ENCODE measurements around the gene PRKAG1. TPM values are rescaled to one million over a fixed set of nuclear protein-coding genes. Genes with fewer than 3 reads are reported as not detected.

Gene PRKAG1
- polyA plus RNA-seq, 4 donors = 70.5 to 89.8 (median 77.6) TPM

GRCh38 chr12:49015196-49015595 lies 3.4 kb downstream of the PRKAG1 start:
- no peak for DNase-seq (ENCODE audit: low read depth in 4 of 4, low spot score in 2 of 4)

- no peak for DNase-seq (ENCODE audit: low read depth in 4 of 4, low spot score in 2 of 4)
Observed at GRCh38 chr12:49014547-49014946, 4.0 kb downstream of the PRKAG1 start.

- no peak for DNase-seq (ENCODE audit: low read depth in 4 of 4, low spot score in 2 of 4)
Observed at GRCh38 chr12:49013428-49013827, 5.1 kb downstream of the PRKAG1 start.

- DNase-seq (ENCODE audit: low read depth in 4 of 4, low spot score in 2 of 4) = no peak
Observed at GRCh38 chr12:49012739-49013138, 5.8 kb downstream of the PRKAG1 start.

GRCh38 chr12:49010092-49010668 lies 8.4 kb downstream of the PRKAG1 start:
- no peak for DNase-seq (ENCODE audit: low read depth in 4 of 4, low spot score in 2 of 4)

- no peak for DNase-seq (ENCODE audit: low read depth in 4 of 4, low spot score in 2 of 4)
Observed at GRCh38 chr12:49008943-49009342, 9.6 kb downstream of the PRKAG1 start.

- no peak for DNase-seq (ENCODE audit: low read depth in 4 of 4, low spot score in 2 of 4)
Observed at GRCh38 chr12:49000346-49000745, 18.2 kb downstream of the PRKAG1 start.

- no peak for DNase-seq (ENCODE audit: low read depth in 4 of 4, low spot score in 2 of 4)
Observed at GRCh38 chr12:48999371-49000131, 19.0 kb downstream of the PRKAG1 start, which contains the start of gene DDN. DDN (minus strand) TSS chr12:48999375; CDS start chr12:48999287, 88 bp downstream.

GRCh38 chr12:48998497-48999353 lies 19.9 kb downstream of the PRKAG1 start:
- DNase-seq (ENCODE audit: low read depth in 4 of 4, low spot score in 2 of 4) = no peak

- no peak for DNase-seq (ENCODE audit: low read depth in 4 of 4, low spot score in 2 of 4)
Observed at GRCh38 chr12:48997719-48998496, 20.7 kb downstream of the PRKAG1 start.

- DNase-seq (ENCODE audit: low read depth in 4 of 4, low spot score in 2 of 4) = peak in 1 of 4 donors; percentile 65
Observed at GRCh38 chr12:48996794-48997718, 21.5 kb downstream of the PRKAG1 start.

GRCh38 chr12:48995086-48995879 lies 23.3 kb downstream of the PRKAG1 start:
- peak in 1 of 4 donors; percentile 80 for DNase-seq (ENCODE audit: low read depth in 4 of 4, low spot score in 2 of 4)

GRCh38 chr12:48994224-48995085 lies 24.1 kb downstream of the PRKAG1 start:
- DNase-seq (ENCODE audit: low read depth in 4 of 4, low spot score in 2 of 4) = no peak

- DNase-seq (ENCODE audit: low read depth in 4 of 4, low spot score in 2 of 4) = no peak
Observed at GRCh38 chr12:48993787-48994186, 24.8 kb downstream of the PRKAG1 start.

- DNase-seq (ENCODE audit: low read depth in 4 of 4, low spot score in 2 of 4) = no peak
Observed at GRCh38 chr12:48991247-48992050, 27.1 kb downstream of the PRKAG1 start.

GRCh38 chr12:48990552-48990951 lies 28.0 kb downstream of the PRKAG1 start:
- DNase-seq (ENCODE audit: low read depth in 4 of 4, low spot score in 2 of 4) = no peak
